ENCODE measurements around the gene MOV10.

The MOV10 gene

DNA sequence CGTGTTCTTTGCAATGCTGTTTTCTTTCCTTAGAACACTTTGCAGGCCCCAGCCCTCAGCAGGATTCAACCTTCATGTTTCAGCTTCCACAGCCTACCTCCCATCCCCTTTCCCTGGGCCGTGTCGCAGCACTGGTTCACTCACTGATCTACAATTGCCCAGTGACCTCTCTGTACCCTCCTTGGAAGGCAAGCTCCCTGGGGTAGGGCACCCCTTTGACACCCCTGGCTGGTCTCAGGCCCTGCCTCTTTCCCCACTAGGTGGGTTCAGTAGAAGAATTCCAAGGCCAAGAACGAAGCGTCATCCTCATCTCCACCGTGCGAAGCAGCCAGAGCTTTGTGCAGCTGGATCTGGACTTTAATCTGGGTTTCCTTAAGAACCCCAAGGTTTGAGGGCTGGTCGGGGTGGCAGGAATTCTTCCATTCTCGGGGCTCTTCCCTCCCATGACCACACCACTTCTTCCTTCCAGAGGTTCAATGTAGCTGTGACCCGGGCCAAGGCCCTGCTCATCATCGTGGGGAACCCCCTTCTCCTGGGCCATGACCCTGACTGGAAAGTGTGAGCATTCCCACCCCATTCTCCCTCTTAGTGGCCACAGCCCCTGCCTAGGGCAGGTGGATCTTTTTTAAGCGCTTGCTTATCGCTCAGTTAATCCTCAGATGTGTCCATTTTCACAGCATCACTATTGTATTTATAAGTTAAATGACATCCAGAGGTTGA lies 25.1 kb downstream of the MOV10 start:
- CTCF ChIA-PET: interaction anchor here (0.6 to 2.0 kb wide), 6 partner anchors 10 to 37 kb away, joined by 3 to 5 read pairs (median 3); no protein-coding TSS in a partner anchor
- Histone ChIP-seq H3K36me3 (ENCODE audit: control insufficient read depth in 2 of 2, insufficient read depth in 1 of 2, low read length in 2 of 2) (peaks cover 8 to 91% of the 10 kb centered on the region in 2 experiments; a peak in 2 of 3 replicates), H3K27ac (ENCODE audit: extremely low read depth, low read depth, low read length) (peak overlapping the region; percentile 53; the same call in 1 of the 2 replicates), H3K4me1 (ENCODE audit: control insufficient read depth, insufficient read depth, low read length) (peaks cover 19% of the 10 kb centered on the region), H3K9me3 (ENCODE audit: control insufficient read depth, insufficient read depth, low read depth, low read length) (no peaks in the 10 kb centered on the region), H3K4me3 (ENCODE audit: low read depth, low read length) (no peak overlapping the region)
- POLR2A ChIA-PET: interaction anchor here (0.6 to 9.8 kb wide), 5 partner anchors 15 to 257 kb away, joined by 3 to 91 read pairs (median 5); partner anchors contain the start of genes CAPZA1, MOV10, PPM1J and SLC16A1
- TF ChIP-seq ZNF624 (tag by site-specific recombination; IDR thresholded peaks at IDR 0.05): no peak
- no peak for TF ChIP-seq ZNF558 (tag by site-specific recombination; IDR thresholded peaks at IDR 0.05)
- no peak for TF ChIP-seq ZNF747 (tag by site-specific recombination; IDR thresholded peaks at IDR 0.05)
- TF ChIP-seq SETDB1 (IDR thresholded peaks at IDR 0.05; ENCODE audit: insufficient read length, low read length): no peak
- TF ChIP-seq ZNF184 (tag by site-specific recombination; IDR thresholded peaks at IDR 0.05): no peak
- no peak for TF ChIP-seq ZXDB (tag by site-specific recombination; IDR thresholded peaks at IDR 0.05)
- no peak for TF ChIP-seq HIC1 (tag by site-specific recombination; IDR thresholded peaks at IDR 0.05)
- TF ChIP-seq PRDM1 (tag by site-specific recombination; IDR thresholded peaks at IDR 0.05): no peak
- no peak for TF ChIP-seq ZNF274 (IDR thresholded peaks at IDR 0.05; ENCODE audit: low read length)
- TF ChIP-seq ZNF274 (tag by site-specific recombination; IDR thresholded peaks at IDR 0.05; ENCODE audit: borderline replicate concordance): no peak
- TF ChIP-seq ZNF391 (tag by site-specific recombination; IDR thresholded peaks at IDR 0.05; ENCODE audit: borderline replicate concordance, low read depth): no peak
- no peak for TF ChIP-seq SP2 (tag by site-specific recombination; IDR thresholded peaks at IDR 0.05)
- TF ChIP-seq ZNF791 (tag by site-specific recombination; IDR thresholded peaks at IDR 0.05): no peak
- TF ChIP-seq BCL6B (tag by site-specific recombination; IDR thresholded peaks at IDR 0.05): no peak
- no peak for TF ChIP-seq ZNF600 (tag by site-specific recombination; IDR thresholded peaks at IDR 0.05)
- TF ChIP-seq ZBTB17 (tag by site-specific recombination; IDR thresholded peaks at IDR 0.05): no peak
- TF ChIP-seq ZNF514 (tag by site-specific recombination; IDR thresholded peaks at IDR 0.05): no peak
- TF ChIP-seq IKZF3 (tag by site-specific recombination; IDR thresholded peaks at IDR 0.05): no peak
- no peak for TF ChIP-seq ZBTB7A (tag by site-specific recombination; IDR thresholded peaks at IDR 0.05; ENCODE audit: low read depth)
- TF ChIP-seq, protein P1, sequence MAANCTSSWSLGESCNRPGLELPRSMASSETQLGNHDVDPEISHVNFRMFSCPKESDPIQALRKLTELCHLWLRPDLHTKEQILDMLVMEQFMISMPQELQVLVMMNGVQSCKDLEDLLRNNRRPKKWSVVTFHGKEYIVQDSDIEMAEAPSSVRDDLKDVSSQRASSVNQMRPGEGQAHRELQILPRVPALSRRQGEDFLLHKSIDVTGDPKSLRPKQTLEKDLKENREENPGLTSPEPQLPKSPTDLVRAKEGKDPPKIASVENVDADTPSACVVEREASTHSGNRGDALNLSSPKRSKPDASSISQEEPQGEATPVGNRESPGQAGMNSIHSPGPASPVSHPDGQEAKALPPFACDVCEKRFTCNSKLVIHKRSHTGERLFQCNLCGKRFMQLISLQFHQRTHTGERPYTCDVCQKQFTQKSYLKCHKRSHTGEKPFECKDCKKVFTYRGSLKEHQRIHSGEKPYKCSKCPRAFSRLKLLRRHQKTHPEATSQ (tag by site-specific recombination; IDR thresholded peaks at IDR 0.05): no peak
